ENCODE data around the gene C19orf44.
"Not testable (repeated sequence)": the region's sequence is repeated elsewhere in the genome, so short reads cannot be mapped to it uniquely, and the experiment has no call there.

The C19orf44 gene

GRCh38 chr19:16467581-16467980 is 28.6 kb upstream of the C19orf44 start:
- no peak for DNase-seq (ENCODE audit: low read depth in 2 of 2)

- no peak for DNase-seq (ENCODE audit: low read depth in 2 of 2)
Observed at GRCh38 chr19:16470541-16470910, 25.7 kb upstream of the C19orf44 start.

GRCh38 chr19:16470911-16471811 is 25.0 kb upstream of the C19orf44 start:
- DNase-seq (ENCODE audit: low read depth in 2 of 2): peak in 1 of 2 donors; percentile 15

GRCh38 chr19:16472559-16472899 is 23.7 kb upstream of the C19orf44 start:
- DNase-seq (ENCODE audit: low read depth in 2 of 2): not testable (repeated sequence)

GRCh38 chr19:16472992-16473391 is 23.2 kb upstream of the C19orf44 start:
- no peak for DNase-seq (ENCODE audit: low read depth in 2 of 2)

- no peak for DNase-seq (ENCODE audit: low read depth in 2 of 2)
Observed at GRCh38 chr19:16473875-16474392, 22.3 kb upstream of the C19orf44 start.

- no peak for DNase-seq (ENCODE audit: low read depth in 2 of 2)
Observed at GRCh38 chr19:16476401-16476800, 19.8 kb upstream of the C19orf44 start.

GRCh38 chr19:16477311-16477710 is 18.9 kb upstream of the C19orf44 start:
- DNase-seq (ENCODE audit: low read depth in 2 of 2): no peak

GRCh38 chr19:16482745-16483144 is 13.4 kb upstream of the C19orf44 start:
- DNase-seq (ENCODE audit: low read depth in 2 of 2): no peak

GRCh38 chr19:16486476-16486875 is 9.7 kb upstream of the C19orf44 start:
- not testable (repeated sequence) for DNase-seq (ENCODE audit: low read depth in 2 of 2)

- DNase-seq (ENCODE audit: low read depth in 2 of 2): no peak
Observed at GRCh38 chr19:16496613-16496983, 404 bp downstream of the C19orf44 start.

- DNase-seq (ENCODE audit: low read depth in 2 of 2): no peak
Observed at GRCh38 chr19:16497042-16497441, 848 bp downstream of the C19orf44 start.

GRCh38 chr19:16497837-16498236 is 1.6 kb downstream of the C19orf44 start:
- no peak for DNase-seq (ENCODE audit: low read depth in 2 of 2)

GRCh38 chr19:16504271-16504670 is 8.1 kb downstream of the C19orf44 start:
- DNase-seq (ENCODE audit: low read depth in 2 of 2): no peak

GRCh38 chr19:16506161-16506560 is 10.0 kb downstream of the C19orf44 start:
- DNase-seq (ENCODE audit: low read depth in 2 of 2): not testable (repeated sequence)

GRCh38 chr19:16506961-16507360 is 10.8 kb downstream of the C19orf44 start:
- DNase-seq (ENCODE audit: low read depth in 2 of 2): no peak

- DNase-seq (ENCODE audit: low read depth in 2 of 2): no peak
Observed at GRCh38 chr19:16508546-16508945, 12.4 kb downstream of the C19orf44 start.

- no peak for DNase-seq (ENCODE audit: low read depth in 2 of 2)
Observed at GRCh38 chr19:16509141-16510061, 13.2 kb downstream of the C19orf44 start.

- DNase-seq (ENCODE audit: low read depth in 2 of 2): not testable (repeated sequence)
Observed at GRCh38 chr19:16512611-16513010, 16.4 kb downstream of the C19orf44 start.

- DNase-seq (ENCODE audit: low read depth in 2 of 2): no peak
Observed at GRCh38 chr19:16514383-16515019, 18.3 kb downstream of the C19orf44 start.

GRCh38 chr19:16516381-16516780 is 20.2 kb downstream of the C19orf44 start:
- DNase-seq (ENCODE audit: low read depth in 2 of 2): no peak
